Liver (tissue), 9 donors: ENCODE data around the gene SLC20A1. TPM values are rescaled to one million over a fixed set of nuclear protein-coding genes. Genes with fewer than 3 reads are reported as not detected.
"Not testable (repeated sequence)": the region's sequence is repeated elsewhere in the genome, so short reads cannot be mapped to it uniquely, and the experiment has no call there.

Source experiments
- DNase-seq: peaks from one replicate; pipeline ENCODE4 v3.0.0-alpha.2; 2017; ENCODE audit warnings: low spot score
- H3K27ac ChIP-seq, 2 donors: one replicate each; pipeline ENCODE4 v1.7.0; 2013; ENCODE audit warnings: inconsistent platforms in 2 of 2, low read length in 2 of 2, control low read depth in 1 of 2, low read depth in 1 of 2, mild to moderate bottlenecking in 1 of 2
- H3K27me3 ChIP-seq, 4 donors: one replicate each; pipeline versions ENCODE4 v1.6.1 to v1.7.0; 2013; ENCODE audit warnings: low read length in 3 of 4, inconsistent platforms in 1 of 4, mild to moderate bottlenecking in 1 of 4, moderate library complexity in 1 of 4; ENCODE audit not compliant: control insufficient read depth in 4 of 4, insufficient read depth in 4 of 4
- H3K36me3 ChIP-seq, 4 donors: one replicate each; pipeline versions ENCODE4 v1.6.1 to v1.7.0; 2013; ENCODE audit warnings: low read length in 3 of 4, mild to moderate bottlenecking in 3 of 4, low read depth in 1 of 4, moderate library complexity in 1 of 4; ENCODE audit not compliant: control insufficient read depth in 4 of 4, insufficient read depth in 3 of 4
- H3K4me1 ChIP-seq, 4 donors: one replicate each; pipeline versions ENCODE4 v1.6.1 to v1.7.0; 2013; ENCODE audit warnings: low read length in 3 of 4, mild to moderate bottlenecking in 3 of 4, moderate library complexity in 1 of 4; ENCODE audit not compliant: control insufficient read depth in 4 of 4, insufficient read depth in 4 of 4
- H3K4me3 ChIP-seq, 3 donors: one replicate each; pipeline versions ENCODE4 v1.6.1 to v1.7.0; 2013; ENCODE audit warnings: low read length in 3 of 3, control low read depth in 1 of 3, low read depth in 1 of 3, mild to moderate bottlenecking in 1 of 3
- H3K9ac ChIP-seq, 2 donors: one replicate each; pipeline ENCODE4 v1.7.0; 2013; ENCODE audit warnings: low read length in 2 of 2, mild to moderate bottlenecking in 2 of 2, moderate library complexity in 2 of 2, control low read depth in 1 of 2, low read depth in 1 of 2
- H3K9me3 ChIP-seq, 4 donors: one replicate each; pipeline versions ENCODE4 v1.6.1 to v1.7.0; 2013; ENCODE audit warnings: low read length in 3 of 4; ENCODE audit not compliant: control insufficient read depth in 4 of 4
- ATF3 ChIP-seq: IDR thresholded peaks from 2 replicates; pipeline ENCODE4 v1.6.1; 2016; ENCODE audit warnings: antibody characterized with exemption
- FOXA1 ChIP-seq: IDR thresholded peaks from 2 replicates; pipeline ENCODE4 v1.6.1; 2016; ENCODE audit warnings: antibody characterized with exemption
- FOXA2 ChIP-seq: IDR thresholded peaks from 2 replicates; pipeline ENCODE4 v1.6.1; 2016; ENCODE audit warnings: antibody characterized with exemption
- HNF4A ChIP-seq, 2 donors: conservative IDR thresholded peaks; 2 replicates each; pipeline ENCODE4 v1.6.1; 2016; ENCODE audit warnings: antibody characterized with exemption in 2 of 2, mild to moderate bottlenecking in 2 of 2
- JUND ChIP-seq, 2 donors: IDR thresholded peaks; 2 replicates each; pipeline ENCODE4 v1.6.1; 2016; ENCODE audit warnings: antibody characterized with exemption in 2 of 2
- NR2F2 ChIP-seq: IDR thresholded peaks from 2 replicates; pipeline ENCODE4 v1.6.1; 2016; ENCODE audit warnings: antibody characterized with exemption
- RXRA ChIP-seq, 2 donors: IDR thresholded peaks; 2 replicates each; pipeline ENCODE4 v1.6.1; 2017 to 2018; ENCODE audit warnings: antibody characterized with exemption in 2 of 2, mild to moderate bottlenecking in 1 of 2
- SP1 ChIP-seq: IDR thresholded peaks from 2 replicates; pipeline ENCODE4 v1.6.1; 2018; ENCODE audit warnings: antibody characterized with exemption, mild to moderate bottlenecking
- YY1 ChIP-seq: IDR thresholded peaks from 2 replicates; pipeline ENCODE4 v1.6.1; 2016; ENCODE audit warnings: antibody characterized with exemption, mild to moderate bottlenecking
- ZBTB33 ChIP-seq: IDR thresholded peaks from 2 replicates; pipeline ENCODE4 v1.6.1; 2016; ENCODE audit warnings: antibody characterized with exemption
- WGBS: extraction: QIAGEN DNeasy Blood & Tissue Kit; methylation state at CpG from one replicate; pipeline ENCODE4 v1.1.7; 2013; 5-methylcytosine and 5-hydroxymethylcytosine counted together
- polyA plus RNA-seq, 2 donors: library from polyadenylated mRNA; stranded (reverse) in 1 of 2; unstranded in 1 of 2; fragments of 200-250 nt in 1 of 2; fragments of >200 nt in 1 of 2; fragmentation: Nextera tagmentation in 1 of 2; extraction: Ambion mirVana in 1 of 2; gene quantifications; one replicate each; pipeline versions ENCODE4 v1.2.1 to v1.2.3, GENCODE V29; 2013 to 2015
- total RNA-seq, 2 donors: library from RNA; depleted of rRNA; stranded (reverse); fragments of >200 nt; gene quantifications; one replicate each; pipeline ENCODE4 v1.2.3, GENCODE V29; 2014
- TF ChIP-seq, protein P1 (sequence below): fragments of 150-350 bp; IDR thresholded peaks from 2 replicates; pipeline ENCODE4 v1.5.1; 2017; ENCODE audit warnings: improper control_type of control experiment, low read depth, low read length; ENCODE audit not compliant: missing input control
- donor health status: healthy.
- donor health status: healthy.
- donor health status: healthy.
- donor health status: healthy.
- donor health status: healthy.

Gene SLC20A1
- total and polyA plus RNA-seq, 4 donors = 15.3 to 56.9 (median 20.0) TPM

GRCh38 chr2:112615051-112615450, 30.7 kb upstream of the SLC20A1 start:
- no peaks in the 10 kb centered on the region for H3K9me3 ChIP-seq
- 97% methylated on average over 8 of the region's 8 CpGs for WGBS
- no peak for TF ChIP-seq ATF3
- H3K9ac ChIP-seq = no peak overlapping the region
- no peak for DNase-seq
- H3K4me1 ChIP-seq = no peaks in the 10 kb centered on the region
- H3K36me3 ChIP-seq = no peaks in the 10 kb centered on the region
- H3K27ac ChIP-seq = no peak overlapping the region
- no peaks in the 10 kb centered on the region for H3K27me3 ChIP-seq
- no peak overlapping the region for H3K4me3 ChIP-seq

- H3K4me3 ChIP-seq, DNase-seq, H3K36me3 ChIP-seq, H3K4me1 ChIP-seq, H3K9me3 ChIP-seq, H3K9ac ChIP-seq, H3K27me3 ChIP-seq, H3K27ac ChIP-seq: not testable (repeated sequence)
- WGBS = 84% methylated on average over 2 of the region's 2 CpGs
Measured at GRCh38 chr2:112615798-112616197, 29.9 kb upstream of the SLC20A1 start.

DNA sequence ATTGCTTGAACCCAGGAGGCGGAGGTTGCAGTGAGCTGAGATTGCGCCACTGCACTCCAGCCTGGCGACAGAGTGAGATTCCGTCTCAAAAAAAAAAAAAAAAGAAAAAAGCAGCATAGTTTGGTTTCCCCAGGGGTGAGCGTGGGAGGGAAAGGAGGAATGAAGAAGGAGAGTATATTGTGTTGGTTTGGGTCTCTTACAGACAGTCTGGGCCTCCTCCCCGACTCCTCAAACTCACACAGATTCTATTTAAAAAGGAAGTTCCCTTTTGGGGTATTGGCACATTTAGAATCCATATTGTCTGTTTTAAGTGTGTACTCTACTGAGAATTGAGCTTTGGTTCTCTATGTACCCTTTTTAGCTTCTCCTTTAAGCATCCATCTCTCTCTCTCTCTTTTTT, 27.4 kb upstream of the SLC20A1 start:
- H3K4me1 ChIP-seq = no peaks in the 10 kb centered on the region
- 81% methylated on average over 6 of the region's 6 CpGs for WGBS
- H3K27me3 ChIP-seq = no peaks in the 10 kb centered on the region
- no peak overlapping the region for H3K4me3 ChIP-seq
- H3K9ac ChIP-seq = no peak overlapping the region
- no peaks in the 10 kb centered on the region for H3K36me3 ChIP-seq
- H3K27ac ChIP-seq = no peak overlapping the region
- no peak for DNase-seq
- no peaks in the 10 kb centered on the region for H3K9me3 ChIP-seq
- TF ChIP-seq HNF4A (conservative IDR thresholded peaks at IDR 0.05) (no peak), FOXA2 (no peak), NR2F2 (no peak), FOXA1 (no peak), YY1 (no peak), RXRA (IDR thresholded peaks at IDR 0.05) (no peak), ZBTB33 (no peak), SP1 (no peak), JUND (IDR thresholded peaks at IDR 0.05) (no peak)
- TF ChIP-seq, protein P1, sequence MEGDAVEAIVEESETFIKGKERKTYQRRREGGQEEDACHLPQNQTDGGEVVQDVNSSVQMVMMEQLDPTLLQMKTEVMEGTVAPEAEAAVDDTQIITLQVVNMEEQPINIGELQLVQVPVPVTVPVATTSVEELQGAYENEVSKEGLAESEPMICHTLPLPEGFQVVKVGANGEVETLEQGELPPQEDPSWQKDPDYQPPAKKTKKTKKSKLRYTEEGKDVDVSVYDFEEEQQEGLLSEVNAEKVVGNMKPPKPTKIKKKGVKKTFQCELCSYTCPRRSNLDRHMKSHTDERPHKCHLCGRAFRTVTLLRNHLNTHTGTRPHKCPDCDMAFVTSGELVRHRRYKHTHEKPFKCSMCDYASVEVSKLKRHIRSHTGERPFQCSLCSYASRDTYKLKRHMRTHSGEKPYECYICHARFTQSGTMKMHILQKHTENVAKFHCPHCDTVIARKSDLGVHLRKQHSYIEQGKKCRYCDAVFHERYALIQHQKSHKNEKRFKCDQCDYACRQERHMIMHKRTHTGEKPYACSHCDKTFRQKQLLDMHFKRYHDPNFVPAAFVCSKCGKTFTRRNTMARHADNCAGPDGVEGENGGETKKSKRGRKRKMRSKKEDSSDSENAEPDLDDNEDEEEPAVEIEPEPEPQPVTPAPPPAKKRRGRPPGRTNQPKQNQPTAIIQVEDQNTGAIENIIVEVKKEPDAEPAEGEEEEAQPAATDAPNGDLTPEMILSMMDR = no peak
